K562 treated with DMSO at 1 percent for 48 hours (cell line): ENCODE data around the gene C3AR1. TPM values are rescaled to one million over a fixed set of nuclear protein-coding genes. Genes with fewer than 3 reads are reported as not detected.

Source experiments
- total RNA-seq: library from RNA; unstranded; fragments of 300-600 nt; gene quantifications from 2 replicates; pipeline ENCODE4 v1.2.3, GENCODE V29; 2022; ENCODE audit warnings: low replicate concordance; ENCODE audit errors: extremely low read depth

The C3AR1 gene
- not detected in 2 replicates for total RNA-seq

DNA sequence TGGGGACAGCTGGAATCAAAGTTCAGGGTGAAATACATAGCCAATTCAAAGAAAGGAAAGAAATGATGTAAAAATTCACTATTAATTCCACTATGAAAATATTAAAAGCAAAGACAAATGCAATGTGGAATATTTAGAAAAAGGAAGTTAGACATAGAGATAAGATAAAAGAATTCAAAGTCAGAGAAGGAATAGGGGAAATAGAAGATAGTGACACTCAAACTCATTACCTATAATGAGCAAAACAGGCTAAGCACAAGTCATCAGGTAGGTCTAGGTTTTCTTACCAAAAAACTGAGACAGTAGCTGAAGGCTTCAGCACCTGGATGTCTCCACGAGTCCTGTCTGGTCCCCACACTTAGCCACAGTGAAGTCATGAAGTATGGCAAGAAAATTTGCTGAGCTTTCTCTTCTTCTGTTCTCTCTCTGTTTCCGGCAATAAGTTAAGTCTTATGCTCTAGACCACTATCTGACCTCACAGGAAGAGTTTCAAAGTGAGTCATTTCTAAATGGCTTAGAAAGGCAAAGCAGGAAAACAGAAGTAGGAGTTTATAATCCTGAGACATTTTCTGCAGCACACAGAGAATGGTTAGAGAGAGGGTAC, at the start of gene C3AR1:
Gene C3AR1 (minus strand): TSS at position 369 of the 604 bp plus-strand sequence. CDS start 6,174 bp downstream, outside the sequence.

DNA sequence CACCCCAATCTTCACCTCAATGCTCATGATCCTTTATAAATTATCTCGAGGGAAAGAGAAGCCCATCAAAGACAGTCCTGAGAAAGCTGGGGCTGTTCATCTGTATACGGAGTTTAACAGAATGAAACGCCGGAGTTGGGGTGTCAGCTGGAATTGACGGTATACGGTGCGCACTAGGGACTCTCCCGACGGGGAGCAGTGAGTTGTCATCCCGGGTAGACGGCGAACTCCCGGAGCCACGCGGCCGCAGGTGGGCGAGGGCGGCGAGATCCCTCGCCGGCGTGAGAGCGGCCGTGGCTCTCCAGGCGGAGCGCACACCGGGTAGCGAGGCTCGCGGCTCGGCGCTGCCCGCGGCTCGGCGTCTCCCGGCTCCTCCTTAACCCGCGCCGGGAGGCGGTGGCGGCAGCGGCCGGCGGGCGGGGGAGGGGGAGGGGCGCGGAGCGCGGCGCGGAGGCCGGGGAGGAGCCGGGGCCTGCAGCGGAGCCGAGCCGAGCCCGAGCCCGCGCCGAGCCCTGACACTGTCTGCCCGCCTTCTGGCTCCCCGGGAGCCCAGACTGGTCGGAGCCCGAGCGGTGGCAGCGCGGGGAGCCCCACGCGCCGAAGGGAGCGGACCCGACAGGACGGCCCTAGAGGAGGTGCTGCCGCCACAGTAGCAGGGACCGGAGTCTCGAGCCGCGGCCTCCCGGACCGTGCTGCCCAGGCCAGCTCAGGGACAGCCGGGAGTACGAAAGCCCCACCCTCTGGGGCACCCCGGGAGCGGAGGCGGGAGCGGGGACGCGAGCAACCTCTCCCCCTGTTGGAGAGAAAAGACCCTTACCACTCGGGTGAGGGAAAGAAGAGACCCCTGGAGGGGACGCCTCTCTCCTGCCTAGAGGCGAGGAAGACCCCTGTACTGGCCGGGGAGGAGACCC, 33.7 kb downstream of the C3AR1 start, which contains the start of gene FOXJ2:
Gene FOXJ2 (plus strand): TSS at position 475 of the 911 bp plus-strand sequence. CDS start 7,117 bp downstream, outside the sequence.

Other genes with a start within 250 kb of the C3AR1 start
- gene SLC2A14, start 193.4 kb downstream of the C3AR1 start, total RNA-seq, result not detected in 2 replicates
- gene SLC2A3, start 130.2 kb downstream of the C3AR1 start, total RNA-seq, result not detected in 2 replicates
- not detected in 2 replicates for gene FOXJ2, start 33.6 kb downstream of the C3AR1 start, total RNA-seq
- gene NECAP1, start 15.9 kb upstream of the C3AR1 start, total RNA-seq, result not detected in 2 replicates
- not detected in 2 replicates for gene CLEC4A, start 57.3 kb upstream of the C3AR1 start, total RNA-seq
- not detected in 2 replicates for gene ZNF705A, start 90.7 kb upstream of the C3AR1 start, total RNA-seq
- not detected in 2 replicates for gene FAM90A1, start 161.3 kb upstream of the C3AR1 start, total RNA-seq